ENCODE measurements around the gene FST. TPM values are rescaled to one million over a fixed set of nuclear protein-coding genes. Genes with fewer than 3 reads are reported as not detected.

Gene FST
- total and polyA plus RNA-seq, 2 of the 13 experiments (the other 11 are each of a cell fraction or from before 2014, with no cell fraction given) = 38.6 to 136 TPM

GRCh38 chr5:53487436-53487835 is 7.0 kb downstream of the FST start:
- no peak for DNase-seq (ENCODE audit: low spot score)
- no peak overlapping the region for H3K4me2 ChIP-seq (ENCODE audit: low read depth, low read length)
- H3K9ac ChIP-seq (ENCODE audit: insufficient read depth, low read depth, low read length) = no peak overlapping the region
- no peak overlapping the region for H2AFZ ChIP-seq (ENCODE audit: low read length)
- peaks cover 18% of the 10 kb centered on the region for H3K79me2 ChIP-seq (ENCODE audit: insufficient read depth, low read length)
- H3K4me1 ChIP-seq (ENCODE audit: insufficient read depth, low read length) = peaks cover 41% of the 10 kb centered on the region
- CTCF ChIA-PET (ENCODE audit: low intra/inter-chr PET ratio, low total read pairs) = no interaction called here
- peak; percentile 13 for ATAC-seq
- H3K4me3 ChIP-seq (replicated peaks in 1 of 3; ENCODE audit: insufficient read depth in 1 of 3, low read depth in 2 of 3, low read length in 3 of 3) = no peak overlapping the region
- H4K20me1 ChIP-seq (ENCODE audit: insufficient read depth, low read length) = peaks cover 10% of the 10 kb centered on the region
- 96% methylated on average over 1 of the region's 1 CpG for WGBS (ENCODE audit: low lambda C conversion rate)
- no peak for FAIRE-seq
- BruUV-seq (replicated peaks) = no TSS peak
- 0 out of 2 replicates have a peak, but pooled peaks cover 3% of the 10 kb centered on the region for H3K9me3 ChIP-seq (ENCODE audit: low read length)
- in situ Hi-C loops (cut with HindIII; ENCODE audit: extremely low pct_ligation_motif_present, low pct_unique_long_range_greater_than_20kb) (no loop called here), intact Hi-C loops (cut with micrococcal nuclease; ENCODE audit: unreplicated experiment) (no loop called here)
- POLR2A ChIA-PET = interaction anchor here (1.4 kb wide), 1 partner anchor 11 kb away, joined by 8 read pairs; no protein-coding TSS in a partner anchor
- H3K36me3 ChIP-seq (replicated peaks in 1 of 2; ENCODE audit: control insufficient read depth in 1 of 2, insufficient read depth in 2 of 2, low read length in 2 of 2) = peaks cover 14 to 24% of the 10 kb centered on the region in 2 experiments
- no peaks in the 10 kb centered on the region for H3K27me3 ChIP-seq (ENCODE audit: control insufficient read depth in 1 of 2, insufficient read depth in 2 of 2, low read length in 2 of 2)
- no peak overlapping the region for H3K27ac ChIP-seq (ENCODE audit: extremely low read length, insufficient read depth, low read length)
- TF ChIP-seq ZC3H4 (CRISPR knock-in tag; IDR thresholded peaks at IDR 0.05; ENCODE audit: borderline replicate concordance) = peak; percentile 88
- TF ChIP-seq FUBP1 (CRISPR knock-in tag; IDR thresholded peaks at IDR 0.05; ENCODE audit: borderline replicate concordance) = peak; percentile 96; the same call in 1 of the 2 replicates
- TF ChIP-seq, protein P1, sequence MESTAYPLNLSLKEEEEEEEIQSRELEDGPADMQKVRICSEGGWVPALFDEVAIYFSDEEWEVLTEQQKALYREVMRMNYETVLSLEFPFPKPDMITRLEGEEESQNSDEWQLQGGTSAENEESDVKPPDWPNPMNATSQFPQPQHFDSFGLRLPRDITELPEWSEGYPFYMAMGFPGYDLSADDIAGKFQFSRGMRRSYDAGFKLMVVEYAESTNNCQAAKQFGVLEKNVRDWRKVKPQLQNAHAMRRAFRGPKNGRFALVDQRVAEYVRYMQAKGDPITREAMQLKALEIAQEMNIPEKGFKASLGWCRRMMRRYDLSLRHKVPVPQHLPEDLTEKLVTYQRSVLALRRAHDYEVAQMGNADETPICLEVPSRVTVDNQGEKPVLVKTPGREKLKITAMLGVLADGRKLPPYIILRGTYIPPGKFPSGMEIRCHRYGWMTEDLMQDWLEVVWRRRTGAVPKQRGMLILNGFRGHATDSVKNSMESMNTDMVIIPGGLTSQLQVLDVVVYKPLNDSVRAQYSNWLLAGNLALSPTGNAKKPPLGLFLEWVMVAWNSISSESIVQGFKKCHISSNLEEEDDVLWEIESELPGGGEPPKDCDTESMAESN (CRISPR knock-in tag; conservative IDR thresholded peaks at IDR 0.05) = 0 out of 2 replicates have a peak, but pooled peaks have one; percentile 21
- TF ChIP-seq RBFOX2 (IDR thresholded peaks at IDR 0.05; ENCODE audit: low read depth, low read length) = peak; percentile 27; the same call in 1 of the 2 replicates
- TF ChIP-seq ZNF567 (CRISPR knock-in tag; IDR thresholded peaks at IDR 0.05; ENCODE audit: borderline replicate concordance) = no peak
- no peak for TF ChIP-seq ZBTB26 (CRISPR knock-in tag; IDR thresholded peaks at IDR 0.05; ENCODE audit: borderline replicate concordance)
- TF ChIP-seq, protein P2, sequence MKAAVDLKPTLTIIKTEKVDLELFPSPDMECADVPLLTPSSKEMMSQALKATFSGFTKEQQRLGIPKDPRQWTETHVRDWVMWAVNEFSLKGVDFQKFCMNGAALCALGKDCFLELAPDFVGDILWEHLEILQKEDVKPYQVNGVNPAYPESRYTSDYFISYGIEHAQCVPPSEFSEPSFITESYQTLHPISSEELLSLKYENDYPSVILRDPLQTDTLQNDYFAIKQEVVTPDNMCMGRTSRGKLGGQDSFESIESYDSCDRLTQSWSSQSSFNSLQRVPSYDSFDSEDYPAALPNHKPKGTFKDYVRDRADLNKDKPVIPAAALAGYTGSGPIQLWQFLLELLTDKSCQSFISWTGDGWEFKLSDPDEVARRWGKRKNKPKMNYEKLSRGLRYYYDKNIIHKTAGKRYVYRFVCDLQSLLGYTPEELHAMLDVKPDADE (CRISPR knock-in tag; IDR thresholded peaks at IDR 0.05) = no peak
- peak; percentile 77; the same call in 1 of the 2 replicates for TF ChIP-seq MBD4 (IDR thresholded peaks at IDR 0.05; ENCODE audit: borderline replicate concordance, low read length)
- no peak for TF ChIP-seq NR2F6 (IDR thresholded peaks at IDR 0.05)
- TF ChIP-seq NR2F6 (CRISPR knock-in tag; IDR thresholded peaks at IDR 0.05) = no peak
- TF ChIP-seq CREB1 (IDR thresholded peaks at IDR 0.05) = no peak
- 0 out of 2 replicates have a peak, but pooled peaks have one; percentile 19 for TF ChIP-seq CREB1 (CRISPR knock-in tag; IDR thresholded peaks at IDR 0.05)
- TF ChIP-seq CC2D1A (CRISPR knock-in tag; IDR thresholded peaks at IDR 0.05) = 0 out of 2 replicates have a peak, but pooled peaks have one; percentile 61
- TF ChIP-seq TP53 (CRISPR knock-in tag; conservative IDR thresholded peaks at IDR 0.05) = no peak
- 0 out of 2 replicates have a peak, but pooled peaks have one; percentile 9 for TF ChIP-seq THAP11 (CRISPR knock-in tag; IDR thresholded peaks at IDR 0.05)
- no peak for TF ChIP-seq ZNF580 (CRISPR knock-in tag; IDR thresholded peaks at IDR 0.05; ENCODE audit: borderline replicate concordance, low read depth)
- TF ChIP-seq, protein P3, sequence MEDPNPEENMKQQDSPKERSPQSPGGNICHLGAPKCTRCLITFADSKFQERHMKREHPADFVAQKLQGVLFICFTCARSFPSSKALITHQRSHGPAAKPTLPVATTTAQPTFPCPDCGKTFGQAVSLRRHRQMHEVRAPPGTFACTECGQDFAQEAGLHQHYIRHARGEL (CRISPR knock-in tag; IDR thresholded peaks at IDR 0.05) = no peak
- TF ChIP-seq ZSCAN22 (CRISPR knock-in tag; IDR thresholded peaks at IDR 0.05) = no peak
- 0 out of 2 replicates have a peak, but pooled peaks have one; percentile 39 for TF ChIP-seq ZC3H13 (CRISPR knock-in tag; IDR thresholded peaks at IDR 0.05)
- TF ChIP-seq PHF5A (CRISPR knock-in tag; IDR thresholded peaks at IDR 0.05; ENCODE audit: low read depth, unreplicated experiment) = peak; percentile 87

Measured in HepG2 (cell line).